H7 (cell line): ENCODE measurements around the gene NFIB. TPM values are rescaled to one million over a fixed set of nuclear protein-coding genes. Genes with fewer than 3 reads are reported as not detected.

Experiments
- DNase-seq: peaks from one replicate; pipeline ENCODE4 v3.0.0; 2012
- H3K27me3 ChIP-seq: 2 replicates; pipeline ENCODE4 v1.6.0; 2011; ENCODE audit warnings: mild to moderate bottlenecking, low read length; ENCODE audit not compliant: control insufficient read depth, insufficient read depth
- H3K36me3 ChIP-seq: replicated peaks from 2 replicates; pipeline ENCODE4 v1.5.1; 2011; ENCODE audit warnings: low read length; ENCODE audit not compliant: control insufficient read depth, insufficient read depth
- H3K4me3 ChIP-seq: 2 replicates; pipeline ENCODE4 v1.5.1; 2011; ENCODE audit warnings: low read depth, mild to moderate bottlenecking, control low read depth, low read length, moderate library complexity; ENCODE audit not compliant: insufficient read depth
- total RNA-seq: library from RNA; depleted of rRNA; stranded (reverse); fragments of >200 nt; shearing (Covaris generic); gene quantifications from 2 replicates; pipeline ENCODE4 v1.2.3, GENCODE V29; 2014

Gene NFIB
- total RNA-seq, 1 experiment from 2014 or later = 5.0 TPM

- Histone ChIP-seq H3K4me3 (no peak overlapping the region), H3K27me3 (peaks cover 67% of the 10 kb centered on the region), H3K36me3 (no peaks in the 10 kb centered on the region)
- DNase-seq = no peak
Observed at GRCh38 chr9:14340219-14340873, 26.4 kb upstream of the NFIB start.

DNA sequence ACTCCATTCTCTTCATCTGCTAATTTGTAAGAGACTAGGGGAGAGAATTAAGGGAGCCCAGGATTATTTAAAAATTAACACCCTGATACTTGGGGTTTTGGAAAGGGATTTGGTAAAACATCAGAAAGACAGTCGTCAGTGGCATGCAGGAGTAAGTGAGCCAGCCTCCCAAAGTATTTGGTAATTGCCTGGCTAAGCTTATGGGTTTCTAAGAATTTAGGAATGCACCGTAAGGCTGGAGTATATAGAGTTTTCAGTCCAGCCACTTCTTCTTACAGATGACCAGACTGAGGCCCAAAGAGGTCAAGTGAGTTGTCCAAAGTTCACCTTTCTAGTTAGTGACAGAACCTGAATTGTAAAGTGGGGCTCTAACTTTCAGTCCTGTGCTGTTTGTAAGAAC, 25.8 kb upstream of the NFIB start:
- H3K27me3 ChIP-seq = peaks cover 61% of the 10 kb centered on the region

DNA sequence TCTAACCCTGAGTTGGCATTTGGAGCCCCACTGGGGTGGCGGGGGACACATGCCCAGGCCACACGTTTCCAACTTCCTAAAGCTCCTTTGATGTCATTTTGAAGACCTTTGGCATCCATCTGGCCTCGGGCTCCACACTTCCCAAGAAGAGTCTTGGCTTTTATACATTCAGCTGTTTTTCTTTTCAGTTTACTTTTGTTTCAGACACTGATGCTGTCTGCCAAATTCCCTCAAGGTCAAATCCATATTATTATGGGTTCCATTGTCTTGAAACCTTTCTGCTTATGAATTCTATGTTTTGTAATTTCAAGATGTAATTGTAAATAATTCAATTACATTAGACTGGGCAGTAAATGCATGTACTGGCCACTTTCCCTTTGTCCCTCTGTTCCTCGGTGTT, 23.7 kb upstream of the NFIB start:
- peaks cover 42% of the 10 kb centered on the region for H3K27me3 ChIP-seq
- H3K4me3 ChIP-seq = no peak overlapping the region
- DNase-seq = no peak
- H3K36me3 ChIP-seq = no peaks in the 10 kb centered on the region

More for the DNA sequence above, 25.8 kb upstream of the NFIB start:
- Histone ChIP-seq H3K4me3 (no peak overlapping the region), H3K36me3 (no peaks in the 10 kb centered on the region)
- DNase-seq = no peak

DNA sequence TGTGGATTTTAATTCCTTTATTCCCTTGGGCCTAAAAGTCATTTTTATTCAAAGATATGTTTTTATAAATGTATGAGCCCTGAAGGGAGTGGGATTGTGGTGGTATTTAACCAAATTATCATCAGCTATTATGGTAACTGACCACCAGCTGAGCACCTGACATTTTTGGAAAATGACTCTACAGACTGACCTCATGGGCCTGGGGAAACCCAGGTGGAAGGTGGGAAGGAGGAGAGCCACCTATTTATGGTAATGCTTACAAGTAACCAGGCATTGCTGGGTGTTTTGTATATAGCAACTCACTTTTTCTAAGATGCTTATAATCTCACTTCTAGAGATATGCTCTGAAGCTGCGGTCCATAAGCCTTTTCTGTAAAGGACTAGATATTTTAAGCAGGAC, 22.3 kb upstream of the NFIB start:
- Histone ChIP-seq H3K36me3 (no peaks in the 10 kb centered on the region), H3K4me3 (no peak overlapping the region), H3K27me3 (peaks cover 28% of the 10 kb centered on the region)
- peak; percentile 24 for DNase-seq

DNA sequence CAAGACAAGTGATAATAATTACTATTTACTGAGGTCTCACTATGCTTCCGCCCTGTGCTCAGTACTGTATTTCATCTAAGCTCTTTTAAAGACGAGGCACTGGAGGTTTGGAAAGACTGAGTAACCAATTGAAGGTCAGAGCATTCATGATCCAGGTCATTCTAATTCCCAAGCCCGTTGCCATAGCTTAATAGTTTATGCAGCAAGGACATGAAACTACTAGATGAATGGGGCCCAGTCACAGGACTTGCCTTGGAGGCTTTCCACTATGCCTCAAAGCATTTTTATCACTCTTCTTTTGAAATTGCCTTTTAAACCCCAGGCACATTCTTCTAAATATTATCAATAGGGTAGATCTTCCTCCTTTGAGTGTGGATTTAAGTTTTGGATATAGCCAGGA, 17.2 kb upstream of the NFIB start:
- no peak for DNase-seq
- no peaks in the 10 kb centered on the region for H3K36me3 ChIP-seq
- no peaks in the 10 kb centered on the region for H3K27me3 ChIP-seq
- no peak overlapping the region for H3K4me3 ChIP-seq

DNA sequence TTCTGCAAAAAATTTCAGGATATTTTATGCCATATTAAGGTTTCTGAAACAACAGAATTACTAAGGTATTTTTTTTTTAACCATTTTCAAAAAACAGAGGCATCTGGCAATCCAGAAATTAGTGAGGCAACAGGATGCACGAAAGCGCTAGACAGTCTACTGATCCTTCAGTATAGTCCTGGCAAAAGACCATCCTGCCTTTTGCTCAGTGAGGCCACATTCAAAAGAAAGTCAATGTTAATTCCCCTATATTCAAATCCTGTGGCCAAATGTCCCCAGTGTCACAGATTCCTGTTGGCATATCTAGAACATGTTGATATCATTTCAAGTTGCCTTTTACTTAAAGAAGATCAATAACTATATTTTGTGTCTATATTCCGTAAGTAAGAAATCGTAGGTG, 13.1 kb upstream of the NFIB start:
- no peak for DNase-seq
- no peaks in the 10 kb centered on the region for H3K36me3 ChIP-seq
- no peak overlapping the region for H3K4me3 ChIP-seq
- H3K27me3 ChIP-seq = peaks cover 16% of the 10 kb centered on the region

GRCh38 chr9:14326264-14326826, 12.4 kb upstream of the NFIB start:
- no peak overlapping the region for H3K4me3 ChIP-seq
- DNase-seq = no peak
- H3K36me3 ChIP-seq = no peaks in the 10 kb centered on the region
- peaks cover 18% of the 10 kb centered on the region for H3K27me3 ChIP-seq

GRCh38 chr9:14325147-14325546, 11.2 kb upstream of the NFIB start:
- no peak for DNase-seq
- H3K36me3 ChIP-seq = no peaks in the 10 kb centered on the region
- peaks cover 28% of the 10 kb centered on the region for H3K27me3 ChIP-seq

DNA sequence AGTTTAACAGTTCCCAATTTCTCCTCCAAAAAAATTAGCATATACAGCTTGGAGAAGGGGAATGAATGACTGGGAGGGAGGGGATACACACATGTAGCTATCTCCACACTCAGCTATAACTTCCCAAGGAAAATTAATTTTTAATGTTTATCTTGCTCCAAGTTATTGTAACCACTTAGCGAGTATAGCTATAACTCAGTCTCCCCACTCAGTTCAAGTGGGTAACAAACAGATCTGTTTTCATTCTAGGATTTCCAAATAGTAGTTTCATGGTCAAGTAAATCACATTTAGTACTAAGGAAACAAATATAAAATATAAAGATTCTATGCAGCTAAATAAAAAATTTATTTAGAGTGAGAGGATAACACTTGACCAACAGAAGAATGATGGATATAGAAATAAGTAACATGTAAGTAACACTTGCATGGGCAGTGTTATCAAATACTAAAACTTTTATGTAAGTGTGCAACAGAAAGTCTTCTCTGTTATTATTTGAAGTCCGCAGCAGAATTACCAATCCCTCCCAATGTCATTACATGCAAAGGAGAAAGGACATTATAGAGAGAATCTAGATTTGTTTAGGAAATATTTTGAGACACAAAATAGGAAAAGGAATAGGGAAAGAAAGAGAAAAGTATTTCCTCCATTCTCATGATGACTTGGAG, 10.2 kb upstream of the NFIB start:
- no peak for DNase-seq
- Histone ChIP-seq H3K36me3 (no peaks in the 10 kb centered on the region), H3K4me3 (no peak overlapping the region), H3K27me3 (peaks cover 30% of the 10 kb centered on the region)

More at GRCh38 chr9:14325147-14325546, 11.2 kb upstream of the NFIB start:
- H3K4me3 ChIP-seq = no peak overlapping the region

DNA sequence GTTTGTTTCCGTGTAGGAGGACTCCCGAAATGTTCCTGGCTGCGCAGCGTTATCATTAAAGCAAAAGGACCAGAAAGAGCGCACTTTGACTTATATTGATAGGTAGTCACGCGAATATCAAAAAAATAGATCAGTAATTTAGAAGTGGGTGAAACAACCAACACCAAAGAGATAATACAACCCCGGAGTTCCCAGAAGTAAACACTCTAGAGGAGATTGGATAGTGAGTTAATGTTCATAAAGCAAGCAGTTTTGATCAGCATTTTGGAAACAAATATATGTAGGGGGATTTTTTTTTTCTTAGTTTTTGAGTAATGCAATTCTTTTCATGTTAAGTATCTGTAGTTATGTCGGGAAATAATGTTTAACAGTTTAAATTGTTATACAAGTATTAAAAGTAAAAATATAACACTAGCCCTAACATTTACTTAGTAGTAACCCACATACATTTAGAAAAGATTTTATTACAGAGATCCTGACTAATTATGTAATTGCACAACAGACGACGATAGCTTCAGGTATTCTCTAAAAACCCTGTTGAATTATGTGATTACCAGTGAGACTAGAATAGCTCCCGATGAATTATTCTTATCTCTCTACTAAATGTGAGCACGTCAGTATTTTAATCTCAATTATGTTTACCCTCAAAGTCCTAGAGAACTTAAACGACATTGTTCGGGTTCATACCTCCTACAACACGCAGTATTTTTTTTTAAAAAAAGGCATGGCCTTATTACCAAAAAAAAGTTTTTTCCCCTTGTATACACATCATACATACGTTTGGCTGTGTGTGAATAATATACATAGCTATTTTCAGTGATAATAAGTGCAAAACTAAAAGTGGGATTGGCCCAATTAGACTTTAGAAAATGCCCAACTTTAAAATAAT, 9.4 kb upstream of the NFIB start:
- H3K27me3 ChIP-seq = peaks cover 33% of the 10 kb centered on the region
- peak overlapping the region; percentile 74 for H3K4me3 ChIP-seq
- DNase-seq = no peak
- no peaks in the 10 kb centered on the region for H3K36me3 ChIP-seq

DNA sequence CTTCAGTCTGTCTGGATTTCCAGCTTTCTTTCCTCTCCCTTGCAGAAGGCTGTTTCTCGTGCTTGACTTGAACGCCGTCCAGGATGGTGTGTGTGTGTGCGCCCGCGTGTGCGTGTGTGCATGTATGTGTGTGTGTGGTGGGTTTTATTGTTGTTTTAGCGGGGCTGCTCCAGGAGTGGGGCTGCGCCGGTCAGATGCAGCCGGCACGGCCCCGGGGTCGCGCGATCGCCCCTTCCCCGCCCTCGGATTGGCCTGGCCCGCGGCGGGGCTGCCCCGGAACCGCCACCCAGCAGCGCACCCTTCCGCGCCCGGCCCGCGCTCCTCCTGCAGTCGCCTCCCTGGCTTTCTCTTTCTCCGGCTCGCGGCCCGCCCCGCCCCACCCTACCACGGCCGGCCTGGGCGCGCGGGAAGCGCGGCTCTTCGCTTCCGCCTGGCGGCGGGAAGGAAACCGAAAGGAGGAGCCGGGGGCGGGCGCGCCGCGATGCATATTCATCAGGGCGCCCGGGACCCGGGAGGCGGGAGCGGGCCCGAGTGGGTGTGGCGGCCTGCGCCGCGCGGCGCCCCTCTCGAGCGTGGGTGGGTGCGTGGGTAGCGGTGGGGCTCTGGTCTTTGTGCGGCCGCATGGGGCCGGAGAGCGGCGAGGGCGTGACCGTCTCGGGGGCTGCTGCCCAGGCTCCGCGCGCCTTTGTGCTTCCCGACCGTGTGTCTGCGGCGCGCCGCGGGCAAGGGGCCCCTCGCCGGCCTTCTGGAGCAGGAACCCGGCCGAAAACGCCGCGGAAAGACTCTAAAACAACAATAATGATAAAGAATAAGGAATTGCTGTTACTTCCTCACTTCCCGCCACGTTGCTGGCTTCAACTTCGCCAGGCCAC, 8.5 kb upstream of the NFIB start:
- Histone ChIP-seq H3K27me3 (peaks cover 41% of the 10 kb centered on the region), H3K4me3 (peak overlapping the region; percentile 74), H3K36me3 (no peaks in the 10 kb centered on the region)
- DNase-seq = peak; percentile 95

GRCh38 chr9:14321517-14322130, 7.7 kb upstream of the NFIB start:
- no peaks in the 10 kb centered on the region for H3K36me3 ChIP-seq
- H3K4me3 ChIP-seq = peak overlapping the region; percentile 74
- peaks cover 45% of the 10 kb centered on the region for H3K27me3 ChIP-seq
- no peak for DNase-seq

GRCh38 chr9:14320271-14321181, 6.6 kb upstream of the NFIB start:
- peaks cover 45% of the 10 kb centered on the region for H3K27me3 ChIP-seq
- DNase-seq = no peak
- H3K4me3 ChIP-seq = peak overlapping the region; percentile 8; the same call in 1 of the 2 replicates
- no peaks in the 10 kb centered on the region for H3K36me3 ChIP-seq
